ENCODE measurements around the gene GDI1.

DNA sequence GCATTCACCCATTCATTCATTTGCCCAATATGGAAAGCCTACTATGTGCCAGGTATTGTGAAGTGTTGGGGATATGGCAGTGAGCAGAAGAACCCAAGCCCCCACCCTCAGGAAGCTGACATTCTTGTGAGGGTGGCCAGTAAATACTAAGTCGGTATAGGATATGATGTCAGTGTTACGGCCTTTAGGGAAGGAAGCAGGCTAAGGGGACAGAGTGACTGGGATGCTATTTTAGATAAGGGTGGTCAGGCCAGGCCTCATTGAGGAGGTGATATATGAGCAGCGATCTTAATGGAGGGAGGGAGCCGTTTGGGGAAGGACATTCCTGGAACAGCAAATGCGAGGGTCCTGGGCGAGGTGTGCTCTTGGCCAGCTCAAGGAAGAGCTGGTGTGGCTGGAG lies 6.5 kb upstream of the GDI1 start:
- TF ChIP-seq, protein P1, sequence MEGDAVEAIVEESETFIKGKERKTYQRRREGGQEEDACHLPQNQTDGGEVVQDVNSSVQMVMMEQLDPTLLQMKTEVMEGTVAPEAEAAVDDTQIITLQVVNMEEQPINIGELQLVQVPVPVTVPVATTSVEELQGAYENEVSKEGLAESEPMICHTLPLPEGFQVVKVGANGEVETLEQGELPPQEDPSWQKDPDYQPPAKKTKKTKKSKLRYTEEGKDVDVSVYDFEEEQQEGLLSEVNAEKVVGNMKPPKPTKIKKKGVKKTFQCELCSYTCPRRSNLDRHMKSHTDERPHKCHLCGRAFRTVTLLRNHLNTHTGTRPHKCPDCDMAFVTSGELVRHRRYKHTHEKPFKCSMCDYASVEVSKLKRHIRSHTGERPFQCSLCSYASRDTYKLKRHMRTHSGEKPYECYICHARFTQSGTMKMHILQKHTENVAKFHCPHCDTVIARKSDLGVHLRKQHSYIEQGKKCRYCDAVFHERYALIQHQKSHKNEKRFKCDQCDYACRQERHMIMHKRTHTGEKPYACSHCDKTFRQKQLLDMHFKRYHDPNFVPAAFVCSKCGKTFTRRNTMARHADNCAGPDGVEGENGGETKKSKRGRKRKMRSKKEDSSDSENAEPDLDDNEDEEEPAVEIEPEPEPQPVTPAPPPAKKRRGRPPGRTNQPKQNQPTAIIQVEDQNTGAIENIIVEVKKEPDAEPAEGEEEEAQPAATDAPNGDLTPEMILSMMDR (IDR thresholded peaks at IDR 0.05) = no peak
- TF ChIP-seq POLR2A (IDR thresholded peaks at IDR 0.05) = no peak

All from adrenal gland (tissue), 5 donors.